Activated T-cell treated with anti-CD3 and anti-CD28 coated beads for 24 hours (primary cell): ENCODE measurements around the gene TNS3.

Experiments
- DNase-seq: peaks from one replicate; pipeline ENCODE4 v3.0.0-alpha.2; 2020; ENCODE audit warnings: low read depth

TNS3 gene

GRCh38 chr7:47484923-47485639, 96.8 kb downstream of the TNS3 start:
- no peak for DNase-seq

- DNase-seq = no peak
Observed at GRCh38 chr7:47484457-47484856, 97.5 kb downstream of the TNS3 start.

- no peak for DNase-seq
Observed at GRCh38 chr7:47483604-47484273, 98.2 kb downstream of the TNS3 start.

DNA sequence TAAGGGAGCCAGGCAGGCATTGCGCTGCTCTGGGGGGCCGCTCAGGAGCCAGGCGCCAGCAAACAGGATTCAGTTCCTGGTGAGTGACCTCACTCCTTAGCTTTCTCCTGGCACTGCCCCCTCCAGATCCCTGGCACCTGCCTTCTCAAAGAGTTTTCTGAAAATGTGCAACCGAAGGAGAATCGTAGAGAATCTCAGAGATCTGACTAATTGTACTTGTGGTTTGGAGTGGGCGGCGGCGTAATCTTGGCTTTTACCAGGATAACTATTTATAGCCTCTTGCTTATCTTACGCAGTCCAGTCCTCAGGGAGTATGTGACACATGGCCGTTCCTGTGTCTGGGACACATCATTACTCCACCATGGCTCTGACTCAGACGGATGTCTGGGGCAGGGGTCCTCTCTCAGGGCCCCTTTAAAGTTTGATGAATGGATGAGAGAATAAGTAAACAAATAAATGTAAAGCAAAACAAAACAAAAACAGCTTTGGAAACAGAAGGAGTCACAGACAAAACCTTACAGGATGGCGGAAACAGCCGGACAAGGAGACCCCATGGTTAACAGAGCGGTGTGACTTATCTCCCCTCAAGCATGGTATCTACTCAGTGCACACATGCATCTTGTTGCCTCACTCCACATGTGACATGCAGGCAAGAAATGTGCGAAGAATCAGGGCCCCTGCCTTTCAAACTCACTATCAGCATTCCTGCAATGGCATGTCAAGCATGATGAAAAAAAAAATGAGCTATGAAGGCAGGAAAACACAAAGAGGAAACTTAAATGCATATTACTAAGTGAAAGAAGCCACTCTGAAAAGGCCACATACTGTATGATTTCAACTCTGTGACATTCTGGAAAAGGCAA, 99.7 kb downstream of the TNS3 start:
- DNase-seq = no peak

- no peak for DNase-seq
Observed at GRCh38 chr7:47481541-47482012, 100.3 kb downstream of the TNS3 start.

- DNase-seq = no peak
Observed at GRCh38 chr7:47480576-47481538, 101.1 kb downstream of the TNS3 start.

GRCh38 chr7:47479821-47480575, 101.9 kb downstream of the TNS3 start:
- no peak for DNase-seq

DNA sequence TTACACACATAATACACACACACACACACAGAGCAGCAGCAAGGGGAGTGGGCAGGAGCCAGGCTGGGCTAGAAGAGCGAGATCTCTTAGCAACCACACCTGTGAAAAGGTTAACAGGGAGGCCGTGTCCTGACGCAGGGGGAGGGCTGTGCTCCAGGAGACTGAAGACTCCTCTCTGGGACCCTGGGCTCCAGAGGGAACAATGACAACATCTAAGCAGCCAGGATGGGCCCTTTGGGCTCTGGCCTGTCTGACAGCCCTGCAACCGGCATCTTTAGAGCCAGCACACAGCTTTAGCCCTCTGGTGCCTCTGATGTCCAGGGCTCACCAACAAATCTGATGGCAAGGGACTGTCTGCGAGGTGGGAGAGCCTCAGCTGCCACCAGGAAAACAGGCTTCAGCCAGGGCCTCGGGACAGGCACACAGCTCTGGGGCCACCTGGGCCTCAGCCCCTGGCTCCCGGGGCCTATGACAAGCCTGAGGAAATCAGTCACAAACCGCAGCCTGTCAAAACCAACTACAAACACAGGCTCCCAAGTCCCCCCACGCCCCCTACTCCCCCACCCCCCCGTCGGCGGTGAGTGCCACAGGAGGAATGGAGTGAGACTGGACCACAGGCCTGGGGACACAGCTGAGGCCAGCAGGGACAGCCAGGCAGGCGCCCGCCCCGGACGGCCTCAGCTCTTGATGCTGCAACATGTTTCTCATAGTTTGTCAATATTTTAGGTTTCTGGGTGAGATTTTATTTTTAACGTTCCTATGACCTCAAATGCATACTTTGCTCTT, 102.8 kb downstream of the TNS3 start:
- DNase-seq = no peak

GRCh38 chr7:47478017-47478344, 103.9 kb downstream of the TNS3 start:
- DNase-seq = no peak

DNA sequence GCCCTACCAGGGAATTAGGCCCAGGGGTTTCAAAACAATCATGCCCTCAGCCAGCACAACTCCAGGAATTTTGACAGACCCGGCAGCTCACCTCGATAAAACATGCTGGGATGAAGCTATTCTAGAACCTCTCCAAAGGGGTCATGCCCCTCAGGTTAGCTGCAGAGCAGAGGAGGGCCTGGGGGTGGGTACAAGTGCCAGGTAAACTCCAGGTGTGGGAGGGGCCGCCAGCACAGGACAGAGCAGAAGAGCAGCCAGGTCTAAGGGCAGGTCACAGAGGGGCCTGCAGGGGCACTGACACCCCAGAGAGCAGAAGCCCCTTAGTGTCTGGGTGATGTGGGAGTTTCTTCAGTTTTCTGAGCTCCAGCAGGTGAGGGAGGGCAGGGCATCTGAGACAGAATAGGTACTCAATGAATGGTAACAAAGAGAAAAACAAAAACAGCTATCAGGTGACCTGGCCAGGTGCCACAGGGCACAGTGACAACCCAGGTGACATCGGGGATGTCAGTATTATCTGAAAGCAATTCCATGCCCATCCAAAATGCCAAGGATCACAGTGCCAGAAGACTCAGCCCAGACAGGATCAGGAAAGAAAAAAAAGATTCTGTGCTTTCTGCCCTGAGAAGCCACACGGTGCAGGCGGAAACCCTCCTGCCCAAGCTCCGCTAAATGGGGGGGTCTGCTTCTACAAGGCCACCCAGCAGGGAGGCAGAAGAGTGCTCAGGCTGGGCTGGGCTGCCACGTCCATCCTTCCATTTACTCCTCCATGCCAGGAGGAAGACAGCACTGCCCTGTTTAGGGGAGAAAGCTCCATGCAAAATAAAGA, 104.5 kb downstream of the TNS3 start:
- DNase-seq = no peak

DNA sequence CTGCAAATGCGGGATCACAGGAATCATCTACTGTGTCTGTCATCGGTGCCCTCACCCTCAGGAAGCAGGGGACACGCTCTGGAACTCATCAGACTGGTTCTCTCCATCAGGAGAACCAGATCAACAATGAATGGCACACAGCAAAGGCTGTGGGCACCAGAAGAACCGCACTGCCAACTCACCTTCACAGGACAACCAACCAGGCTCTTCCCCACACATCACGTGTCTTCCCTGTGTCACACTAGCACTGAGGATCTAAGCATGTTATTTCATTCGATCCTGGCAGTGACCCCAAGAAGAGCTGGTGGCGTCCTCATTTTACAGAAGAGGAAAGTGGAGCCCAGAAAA, 106.1 kb downstream of the TNS3 start:
- DNase-seq = no peak

DNA sequence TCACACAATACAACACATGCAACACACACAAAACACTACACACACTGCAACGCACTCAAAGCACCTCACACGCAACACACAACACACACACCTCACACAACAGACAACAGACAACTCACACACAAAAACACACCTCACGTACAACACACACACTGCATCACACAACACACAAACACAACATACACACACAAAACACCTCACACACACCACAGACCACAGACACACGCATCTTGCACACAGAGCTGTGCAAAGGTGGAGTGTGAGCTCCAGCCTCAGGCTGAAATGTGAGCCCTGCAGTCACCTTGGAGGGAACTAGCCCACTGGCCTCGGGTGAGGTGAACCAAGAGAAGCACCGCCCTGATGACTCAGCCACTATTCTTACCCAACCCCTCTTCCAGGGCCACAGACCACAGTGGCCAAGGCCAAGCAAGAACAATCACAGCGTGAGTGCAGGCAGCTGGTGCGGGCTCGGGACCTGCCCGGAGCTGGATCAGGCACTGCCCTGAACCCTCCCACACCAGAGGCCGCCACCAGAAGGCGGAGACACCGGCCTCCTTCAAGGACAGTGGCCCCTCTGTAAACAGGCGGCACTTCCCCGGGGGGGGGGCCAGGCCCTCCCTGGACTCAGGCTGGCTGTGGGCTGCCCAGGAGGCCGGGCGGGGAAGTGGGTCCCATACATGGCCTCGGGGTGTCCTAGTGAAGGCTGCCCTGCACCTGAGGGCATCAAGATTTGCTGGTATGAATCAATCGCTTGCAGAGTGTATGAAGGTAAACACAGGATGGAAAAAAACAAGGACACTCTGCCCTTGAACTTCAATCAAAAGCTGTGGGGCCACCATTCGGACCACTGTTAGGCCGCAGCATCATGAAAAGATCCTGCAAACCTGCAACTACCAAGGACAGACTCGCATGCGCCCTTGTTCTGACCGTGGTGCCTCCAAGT, 106.7 kb downstream of the TNS3 start:
- no peak for DNase-seq

DNA sequence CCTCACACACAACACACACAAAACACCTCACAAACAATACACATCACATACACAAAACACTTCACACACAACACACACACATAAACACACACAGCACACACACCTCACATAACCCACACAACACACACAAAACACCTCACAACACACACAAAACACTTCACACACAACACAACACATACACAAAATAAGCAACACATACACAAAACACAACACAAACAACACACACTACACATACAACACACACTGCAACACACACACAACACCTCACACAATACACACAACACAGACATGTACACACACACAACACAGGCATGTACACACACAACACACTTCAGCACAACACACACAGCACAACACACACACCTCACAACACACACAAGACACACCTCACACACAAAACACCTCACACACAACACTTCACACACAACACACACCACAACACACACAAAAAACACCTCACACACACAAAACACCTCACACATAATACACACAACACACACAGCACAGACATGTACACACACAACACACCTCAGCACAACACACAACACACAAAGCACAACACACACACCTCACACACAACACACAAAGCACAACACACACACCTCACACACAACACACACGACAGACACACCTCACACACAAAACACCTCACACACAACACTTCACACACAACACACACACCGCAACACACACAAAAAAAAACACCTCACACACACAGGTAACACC, 107.5 kb downstream of the TNS3 start:
- no peak for DNase-seq

GRCh38 chr7:47473499-47474210, 108.3 kb downstream of the TNS3 start:
- no peak for DNase-seq

GRCh38 chr7:47472444-47473157, 109.3 kb downstream of the TNS3 start:
- no peak for DNase-seq

DNA sequence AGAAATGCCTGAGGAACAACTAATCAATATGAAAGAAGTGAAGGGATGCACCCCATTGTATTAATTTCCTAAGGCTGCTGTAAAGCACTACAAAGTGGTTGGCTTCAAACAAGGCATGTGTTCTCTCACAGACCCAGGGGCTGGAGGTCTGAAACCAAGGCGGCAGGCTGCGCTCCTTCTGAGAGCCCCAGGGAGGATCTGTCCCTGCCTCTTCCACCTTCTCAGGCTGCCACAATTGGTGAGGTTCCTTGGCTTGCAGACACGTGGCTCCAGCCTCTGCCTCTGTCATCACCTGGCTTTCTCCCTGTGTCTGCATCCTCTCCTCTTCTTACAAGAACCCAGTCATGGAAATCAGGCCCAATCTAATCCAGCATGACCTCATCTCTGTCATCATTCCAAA, 110.1 kb downstream of the TNS3 start:
- no peak for DNase-seq
